Colonic mucosa (tissue), 4 donors: ENCODE data around the gene ZBTB7B. TPM values are rescaled to one million over a fixed set of nuclear protein-coding genes. Genes with fewer than 3 reads are reported as not detected.

Experiments
- DNase-seq: peaks from one replicate; pipeline ENCODE4 v3.0.0-alpha.2; 2020
- H3K27ac ChIP-seq: fragments of 200-600 bp; one replicate; pipeline ENCODE4 v1.8.0; 2021
- H3K27me3 ChIP-seq: fragments of 200-600 bp; one replicate; pipeline ENCODE4 v1.8.0; 2021
- H3K36me3 ChIP-seq: fragments of 200-600 bp; one replicate; pipeline ENCODE4 v1.8.0; 2021
- H3K4me1 ChIP-seq: fragments of 200-600 bp; one replicate; pipeline ENCODE4 v1.8.0; 2021; ENCODE audit warnings: mild to moderate bottlenecking
- H3K4me3 ChIP-seq: fragments of 200-600 bp; one replicate; pipeline ENCODE4 v1.8.0; 2021
- H3K9ac ChIP-seq, 2 donors: one replicate each; pipeline ENCODE4 v1.7.0; 2013; ENCODE audit warnings: control low read depth in 2 of 2, low read depth in 2 of 2, low read length in 2 of 2
- H3K9me3 ChIP-seq: fragments of 200-600 bp; one replicate; pipeline ENCODE4 v1.8.0; 2021
- CTCF ChIP-seq: fragments of 200-600 bp; IDR thresholded peaks from one replicate; pipeline ENCODE4 v1.8.0; 2022; ENCODE audit warnings: antibody characterized with exemption, mild to moderate bottlenecking
- intact Hi-C: fragments of 100-400 bp; cut with DNase I; formaldehyde crosslinking; loops from one replicate; pipeline ENCODE4 v1.14.1; 2022
- total RNA-seq, 2 donors: library from RNA; stranded (reverse); fragmentation: NEBNext Ultra II Directional in 1 of 2; extraction: Animal tissue kit (Norgen Biotek cat#: 25700) in 1 of 2; gene quantifications; one replicate each; pipeline ENCODE4 v1.2.1, GENCODE V29; 2021
- donor health status: healthy.
- donor health status: DM: no; HTN: no; CAD: no.
- donor health status: DM: no; HTN: no; CAD: no.

ZBTB7B gene
- total RNA-seq, 2 donors from 2014 or later, result 185 to 205 TPM

- H3K36me3 ChIP-seq, result no peaks in the 10 kb centered on the region
- H3K27ac ChIP-seq, result peak overlapping the region; percentile 72
- no peaks in the 10 kb centered on the region for H3K27me3 ChIP-seq
- H3K9ac ChIP-seq, result peak overlapping the region; percentile 52 to 85
- H3K4me1 ChIP-seq, result peaks cover 14% of the 10 kb centered on the region
- no peaks in the 10 kb centered on the region for H3K9me3 ChIP-seq
- intact Hi-C loops, result no loop called here
- no peak for TF ChIP-seq CTCF
- peak overlapping the region; percentile 51 for H3K4me3 ChIP-seq
- DNase-seq, result peak; percentile 59
Measured at GRCh38 chr1:154956544-154956941, 46.1 kb upstream of the ZBTB7B start.

- TF ChIP-seq CTCF, result no peak
- Histone ChIP-seq H3K36me3 (no peaks in the 10 kb centered on the region), H3K27me3 (no peaks in the 10 kb centered on the region), H3K4me3 (no peak overlapping the region), H3K4me1 (peaks cover 14% of the 10 kb centered on the region), H3K9me3 (no peaks in the 10 kb centered on the region), H3K27ac (peak overlapping the region; percentile 72), H3K9ac (peak overlapping the region in 1 of 2 donors; percentile 85)
- no peak for DNase-seq
- intact Hi-C loops, result no loop called here
Measured at GRCh38 chr1:154957091-154957657, 45.4 kb upstream of the ZBTB7B start.

GRCh38 chr1:154958036-154958435 is 44.6 kb upstream of the ZBTB7B start:
- Histone ChIP-seq H3K9me3 (no peaks in the 10 kb centered on the region), H3K27ac (no peak overlapping the region), H3K36me3 (no peaks in the 10 kb centered on the region), H3K4me1 (peaks cover 20% of the 10 kb centered on the region), H3K9ac (no peak overlapping the region), H3K27me3 (no peaks in the 10 kb centered on the region), H3K4me3 (no peak overlapping the region)
- intact Hi-C loops, result no loop called here
- no peak for TF ChIP-seq CTCF
- DNase-seq, result no peak

GRCh38 chr1:154958681-154959425 is 43.7 kb upstream of the ZBTB7B start:
- no peaks in the 10 kb centered on the region for H3K27me3 ChIP-seq
- DNase-seq, result no peak
- no peak for TF ChIP-seq CTCF
- no peak overlapping the region for H3K9ac ChIP-seq
- no peak overlapping the region for H3K27ac ChIP-seq
- peaks cover 6% of the 10 kb centered on the region for H3K36me3 ChIP-seq
- H3K9me3 ChIP-seq, result no peaks in the 10 kb centered on the region
- peaks cover 20% of the 10 kb centered on the region for H3K4me1 ChIP-seq
- H3K4me3 ChIP-seq, result no peak overlapping the region
- intact Hi-C loops, result no loop called here

- H3K9me3 ChIP-seq, result no peaks in the 10 kb centered on the region
- peaks cover 19% of the 10 kb centered on the region for H3K4me1 ChIP-seq
- no peak overlapping the region for H3K4me3 ChIP-seq
- no peak for TF ChIP-seq CTCF
- intact Hi-C loops, result no loop called here
- DNase-seq, result no peak
- no peaks in the 10 kb centered on the region for H3K27me3 ChIP-seq
- H3K9ac ChIP-seq, result no peak overlapping the region
- H3K27ac ChIP-seq, result no peak overlapping the region
- H3K36me3 ChIP-seq, result peaks cover 6% of the 10 kb centered on the region
Measured at GRCh38 chr1:154959426-154959780, 43.2 kb upstream of the ZBTB7B start.
